Endothelial cell of umbilical vein (primary cell): ENCODE measurements around the gene LUZP4. TPM values are rescaled to one million over a fixed set of nuclear protein-coding genes. Genes with fewer than 3 reads are reported as not detected.

Experiments used
- BruUV-seq: library from RNA; stranded (reverse); fragments of 400-500 nt; replicated peaks from 2 replicates; lab custom pipeline; 2021; lab: Mats Ljungman, UMichigan
- CTCF ChIA-PET: fragments of 300-600, 350-600 bp; sonication (Branson Sonifier 250); formaldehyde crosslinking; loops from one replicate; lab custom pipeline; 2021; ENCODE audit warnings: antibody characterized with exemption, inconsistent platforms; lab: Charles Lee
- POLR2A ChIA-PET: fragments of 300-600, 350-600 bp; sonication (Branson Sonifier 250); formaldehyde crosslinking; loops from one replicate; lab custom pipeline; 2021; ENCODE audit warnings: antibody characterized with exemption, inconsistent platforms; lab: Charles Lee
- DNase-seq: peaks from one replicate; pipeline ENCODE4 v3.0.0-alpha.2; 2011; ENCODE audit warnings: low read depth, low spot score
- FAIRE-seq: peaks from 2 replicates; lab custom pipeline; 2011; peaks lifted over from hg19 to GRCh38; lab: Jason Lieb, UNC
- H2AFZ ChIP-seq: 2 replicates; pipeline ENCODE4 v1.6.0; 2012; ENCODE audit warnings: low read depth, low read length, control low read depth, inconsistent platforms
- H3K27ac ChIP-seq: 2 replicates; pipeline ENCODE4 v1.5.1; 2011; ENCODE audit warnings: low read depth, mild to moderate bottlenecking, control low read depth, low read length, moderate library complexity; ENCODE audit not compliant: insufficient read depth
- H3K27me3 ChIP-seq, 2 experiments: 2 replicates each; pipeline versions ENCODE4 v1.6.0 to v1.6.1; 2011; ENCODE audit warnings: low read length in 2 of 2, mixed read lengths in 1 of 2; ENCODE audit not compliant: control insufficient read depth in 2 of 2, insufficient read depth in 2 of 2
- H3K36me3 ChIP-seq, 2 experiments: 2 replicates in 1 of 2; 3 replicates in 1 of 2; pipeline ENCODE4 v1.5.1; 2011; ENCODE audit warnings: low read length in 2 of 2, mild to moderate bottlenecking in 1 of 2, moderate library complexity in 1 of 2; ENCODE audit not compliant: control insufficient read depth in 2 of 2, insufficient read depth in 2 of 2; ENCODE audit errors: extremely low read depth in 1 of 2
- H3K4me1 ChIP-seq: 3 replicates; pipeline ENCODE4 v1.5.1; 2011; ENCODE audit warnings: mild to moderate bottlenecking, low read length; ENCODE audit not compliant: control insufficient read depth, insufficient read depth; ENCODE audit errors: extremely low read depth
- H3K4me2 ChIP-seq: 2 replicates; pipeline ENCODE4 v1.6.1; 2011; ENCODE audit warnings: low read length, control low read depth, mixed read lengths; ENCODE audit not compliant: insufficient read depth
- H3K4me3 ChIP-seq, 3 experiments: fragments of 200-600 bp in 1 of 3; sonication (generic), shearing (Covaris generic) in 1 of 3; replicated peaks in 1 of 3; 2 replicates each; pipeline ENCODE4 v1.5.1; 2011 to 2016; ENCODE audit warnings: control low read depth in 3 of 3, low read length in 3 of 3, mild to moderate bottlenecking in 2 of 3, inconsistent platforms in 1 of 3, low read depth in 1 of 3, moderate library complexity in 1 of 3; ENCODE audit not compliant: insufficient read depth in 1 of 3
- H3K79me2 ChIP-seq: 2 replicates; pipeline ENCODE4 v1.6.0; 2012; ENCODE audit warnings: low read length, inconsistent platforms; ENCODE audit not compliant: control insufficient read depth, insufficient read depth
- H3K9ac ChIP-seq: replicated peaks from 2 replicates; pipeline ENCODE3; 2011; ENCODE audit warnings: low read length, control low read depth; ENCODE audit not compliant: insufficient read depth; ENCODE audit errors: extremely low read depth
- H3K9me1 ChIP-seq: replicated peaks from 3 replicates; pipeline ENCODE4 v1.6.0; 2011; ENCODE audit warnings: mild to moderate bottlenecking, low read length; ENCODE audit not compliant: control insufficient read depth, insufficient read depth; ENCODE audit errors: extremely low read depth
- H3K9me3 ChIP-seq: replicated peaks from 2 replicates; pipeline ENCODE4 v1.5.1; 2012; ENCODE audit warnings: low read length, inconsistent platforms; ENCODE audit not compliant: control insufficient read depth, insufficient read depth
- H4K20me1 ChIP-seq: replicated peaks from 2 replicates; pipeline ENCODE3; 2011; ENCODE audit warnings: mild to moderate bottlenecking, low read length; ENCODE audit not compliant: control insufficient read depth, insufficient read depth; ENCODE audit errors: extremely low read depth
- EZH2 ChIP-seq: IDR thresholded peaks from 2 replicates; pipeline ENCODE4 v1.6.1; 2012; ENCODE audit warnings: borderline replicate concordance, low read depth, mild to moderate bottlenecking, moderate library complexity, low read length, inconsistent platforms; ENCODE audit not compliant: severe bottlenecking
- FOS ChIP-seq: IDR thresholded peaks from 2 replicates; pipeline ENCODE4 v1.6.1; 2011; ENCODE audit warnings: mild to moderate bottlenecking, low read length, moderate library complexity, borderline replicate concordance; ENCODE audit not compliant: insufficient read depth
- GATA2 ChIP-seq: IDR thresholded peaks from 2 replicates; pipeline ENCODE4 v1.7.0; 2011; ENCODE audit warnings: low read depth, mild to moderate bottlenecking, moderate library complexity, mixed read lengths, low read length; ENCODE audit not compliant: insufficient read length, insufficient read depth
- JUN ChIP-seq: IDR thresholded peaks from 2 replicates; pipeline ENCODE4 v1.6.1; 2011; ENCODE audit warnings: borderline replicate concordance, low read depth; ENCODE audit not compliant: insufficient read length, insufficient read depth
- MYC ChIP-seq: IDR thresholded peaks from one replicate; pipeline ENCODE4 v1.6.1; 2011; ENCODE audit warnings: mild to moderate bottlenecking, low read depth, low read length
- POLR2A ChIP-seq: IDR thresholded peaks from 2 replicates; pipeline ENCODE4 v1.6.1; 2012; ENCODE audit warnings: low read depth, mild to moderate bottlenecking, control low read depth, low read length
- POLR2AphosphoS5 ChIP-seq: IDR thresholded peaks from 2 replicates; pipeline ENCODE4 v1.6.1; 2012; ENCODE audit warnings: low read depth, mild to moderate bottlenecking, control low read depth, low read length, moderate library complexity; ENCODE audit not compliant: insufficient read depth
- dilution Hi-C: fragments of 300-500 bp; cut with MboI; formaldehyde crosslinking; loops from one replicate; pipeline ENCODE4 v1.15.0; 2019; ENCODE audit warnings: low sequenced_read_pairs; ENCODE audit not compliant: extremely low pct_ligation_motif_present
- intact Hi-C: fragments of 100-400 bp; cut with micrococcal nuclease; formaldehyde crosslinking; loops from one replicate; pipeline ENCODE4 v1.10.0; 2022
- polyA plus RNA-seq, 4 experiments: library from polyadenylated mRNA; depleted of rRNA in 3 of 4; stranded (reverse) in 3 of 4; unstranded in 1 of 4; fragments of >200 nt; gene quantifications; 2 replicates each; pipeline versions ENCODE4 v1.2.1 to v1.2.3, GENCODE V29; 2011 to 2012; ENCODE audit warnings: missing spikeins in 1 of 4
- total RNA-seq: library from RNA; stranded (reverse); gene quantifications from 2 replicates; pipeline ENCODE4 v1.2.3, GENCODE V29; 2021
- TF ChIP-seq, protein P1 (sequence below), 2 donors: IDR thresholded peaks; 1 replicate in 1 of 2; 2 replicates in 1 of 2; pipeline ENCODE4 v1.5.1; 2011; ENCODE audit warnings: low read length in 2 of 2, mild to moderate bottlenecking in 2 of 2, moderate library complexity in 2 of 2, control low read depth in 1 of 2, inconsistent platforms in 1 of 2, low read depth in 1 of 2; ENCODE audit not compliant: insufficient read depth in 1 of 2; ENCODE audit errors: extremely low read depth in 1 of 2
- TF ChIP-seq, protein P2 (sequence below): IDR thresholded peaks from 2 replicates; pipeline ENCODE4 v1.6.1; 2011; ENCODE audit not compliant: insufficient read depth, insufficient read length

Gene LUZP4
- total and polyA plus RNA-seq, 2 donors (not counting 3 experiments of a cell fraction or from before 2014, with no cell fraction given): not detected

DNA sequence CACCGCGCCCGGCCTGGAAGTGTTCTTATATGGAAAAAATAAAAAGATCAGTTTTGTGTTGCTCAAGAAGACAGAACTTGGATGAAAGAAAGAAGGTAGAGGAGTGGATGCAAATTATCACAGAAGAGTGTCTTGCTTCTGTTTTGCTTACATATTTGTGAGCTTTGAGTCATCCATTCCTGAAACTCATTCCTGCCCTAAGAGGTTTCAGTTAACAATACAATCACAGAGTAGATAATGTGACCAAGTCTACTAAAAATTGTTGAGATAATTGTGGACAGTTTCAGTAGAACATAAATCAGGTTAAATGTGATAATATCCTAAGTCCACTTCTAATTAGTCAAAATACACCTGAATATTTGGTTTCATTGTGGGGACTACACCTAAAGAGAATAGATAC is 29.2 kb upstream of the LUZP4 start:
- Histone ChIP-seq H3K36me3 (no peaks in the 10 kb centered on the region), H3K79me2 (no peaks in the 10 kb centered on the region), H3K4me1 (no peaks in the 10 kb centered on the region), H2AFZ (no peak overlapping the region), H3K9me1 (no peaks in the 10 kb centered on the region), H3K9me3 (no peaks in the 10 kb centered on the region), H3K4me3 (no peak overlapping the region), H4K20me1 (no peaks in the 10 kb centered on the region), H3K9ac (no peak overlapping the region), H3K27me3 (no peaks in the 10 kb centered on the region), H3K27ac (no peak overlapping the region), H3K4me2 (no peak overlapping the region)
- FAIRE-seq (no peak), DNase-seq (no peak)
- ChIA-PET CTCF (no interaction called here), POLR2A (no interaction called here)
- BruUV-seq: no TSS peak
- TF ChIP-seq POLR2AphosphoS5 (no peak), FOS (no peak), MYC (no peak), JUN (no peak), GATA2 (no peak), EZH2 (no peak), POLR2A (no peak)
- TF ChIP-seq, protein P1, sequence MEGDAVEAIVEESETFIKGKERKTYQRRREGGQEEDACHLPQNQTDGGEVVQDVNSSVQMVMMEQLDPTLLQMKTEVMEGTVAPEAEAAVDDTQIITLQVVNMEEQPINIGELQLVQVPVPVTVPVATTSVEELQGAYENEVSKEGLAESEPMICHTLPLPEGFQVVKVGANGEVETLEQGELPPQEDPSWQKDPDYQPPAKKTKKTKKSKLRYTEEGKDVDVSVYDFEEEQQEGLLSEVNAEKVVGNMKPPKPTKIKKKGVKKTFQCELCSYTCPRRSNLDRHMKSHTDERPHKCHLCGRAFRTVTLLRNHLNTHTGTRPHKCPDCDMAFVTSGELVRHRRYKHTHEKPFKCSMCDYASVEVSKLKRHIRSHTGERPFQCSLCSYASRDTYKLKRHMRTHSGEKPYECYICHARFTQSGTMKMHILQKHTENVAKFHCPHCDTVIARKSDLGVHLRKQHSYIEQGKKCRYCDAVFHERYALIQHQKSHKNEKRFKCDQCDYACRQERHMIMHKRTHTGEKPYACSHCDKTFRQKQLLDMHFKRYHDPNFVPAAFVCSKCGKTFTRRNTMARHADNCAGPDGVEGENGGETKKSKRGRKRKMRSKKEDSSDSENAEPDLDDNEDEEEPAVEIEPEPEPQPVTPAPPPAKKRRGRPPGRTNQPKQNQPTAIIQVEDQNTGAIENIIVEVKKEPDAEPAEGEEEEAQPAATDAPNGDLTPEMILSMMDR (IDR thresholded peaks at IDR 0.05; ENCODE audit: extremely low read depth in 1 of 2, insufficient read depth in 1 of 2, low read depth in 1 of 2, low read length in 2 of 2): no peak
- TF ChIP-seq, protein P2, sequence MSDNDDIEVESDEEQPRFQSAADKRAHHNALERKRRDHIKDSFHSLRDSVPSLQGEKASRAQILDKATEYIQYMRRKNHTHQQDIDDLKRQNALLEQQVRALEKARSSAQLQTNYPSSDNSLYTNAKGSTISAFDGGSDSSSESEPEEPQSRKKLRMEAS: no peak
- dilution Hi-C loops (no loop called here), intact Hi-C loops (no loop called here)
